ENCODE data around the gene NTRK3.

Gene NTRK3

GRCh38 chr15:88181613-88182012 lies 74.9 kb downstream of the NTRK3 start:
- DNase-seq (ENCODE audit: low read depth) = no peak
- no peak for TF ChIP-seq CTCF (conservative IDR thresholded peaks at IDR 0.05; ENCODE audit: control insufficient read depth, insufficient read depth, low read depth, low read length)
- H3K4me3 ChIP-seq (ENCODE audit: control insufficient read depth, low read depth, low read length) = no peak overlapping the region

GRCh38 chr15:88179562-88179961 lies 77.0 kb downstream of the NTRK3 start:
- no peak for TF ChIP-seq CTCF (conservative IDR thresholded peaks at IDR 0.05; ENCODE audit: control insufficient read depth, insufficient read depth, low read depth, low read length)
- DNase-seq (ENCODE audit: low read depth) = no peak
- no peak overlapping the region for H3K4me3 ChIP-seq (ENCODE audit: control insufficient read depth, low read depth, low read length)

GRCh38 chr15:88178631-88179030 lies 77.9 kb downstream of the NTRK3 start:
- H3K4me3 ChIP-seq (ENCODE audit: control insufficient read depth, low read depth, low read length) = no peak overlapping the region
- no peak for DNase-seq (ENCODE audit: low read depth)
- TF ChIP-seq CTCF (conservative IDR thresholded peaks at IDR 0.05; ENCODE audit: control insufficient read depth, insufficient read depth, low read depth, low read length) = no peak

- DNase-seq (ENCODE audit: low read depth) = no peak
- no peak for TF ChIP-seq CTCF (conservative IDR thresholded peaks at IDR 0.05; ENCODE audit: control insufficient read depth, insufficient read depth, low read depth, low read length)
- no peak overlapping the region for H3K4me3 ChIP-seq (ENCODE audit: control insufficient read depth, low read depth, low read length)
Measured at GRCh38 chr15:88177451-88177850, 79.1 kb downstream of the NTRK3 start.

GRCh38 chr15:88174571-88174970 lies 82.0 kb downstream of the NTRK3 start:
- no peak overlapping the region for H3K4me3 ChIP-seq (ENCODE audit: control insufficient read depth, low read depth, low read length)
- DNase-seq (ENCODE audit: low read depth) = no peak
- no peak for TF ChIP-seq CTCF (conservative IDR thresholded peaks at IDR 0.05; ENCODE audit: control insufficient read depth, insufficient read depth, low read depth, low read length)

- TF ChIP-seq CTCF (conservative IDR thresholded peaks at IDR 0.05; ENCODE audit: control insufficient read depth, insufficient read depth, low read depth, low read length) = no peak
- no peak overlapping the region for H3K4me3 ChIP-seq (ENCODE audit: control insufficient read depth, low read depth, low read length)
- DNase-seq (ENCODE audit: low read depth) = no peak
Measured at GRCh38 chr15:88166082-88166993, 90.2 kb downstream of the NTRK3 start.

All from fibroblast of mammary gland (primary cell).